ENCODE results near the gene KANSL1L.
A peak's percentile ranks its signal among the peaks of the same experiment; 100 is the strongest.

KANSL1L gene

GRCh38 chr2:210171309-210172218, at the start of gene KANSL1L:
KANSL1L (minus strand) TSS chr2:210171409; CDS start chr2:210154582, 16,827 bp downstream.
- in situ Hi-C loops (cut with MboI; ENCODE audit: low sequenced_read_pairs, unreplicated experiment), result no loop called here
- peak; percentile 95 for DNase-seq (ENCODE audit: low spot score)

GRCh38 chr2:210215120-210215519, 43.9 kb upstream of the KANSL1L start:
- no peak for DNase-seq (ENCODE audit: low spot score)
- TF ChIP-seq, protein P1, sequence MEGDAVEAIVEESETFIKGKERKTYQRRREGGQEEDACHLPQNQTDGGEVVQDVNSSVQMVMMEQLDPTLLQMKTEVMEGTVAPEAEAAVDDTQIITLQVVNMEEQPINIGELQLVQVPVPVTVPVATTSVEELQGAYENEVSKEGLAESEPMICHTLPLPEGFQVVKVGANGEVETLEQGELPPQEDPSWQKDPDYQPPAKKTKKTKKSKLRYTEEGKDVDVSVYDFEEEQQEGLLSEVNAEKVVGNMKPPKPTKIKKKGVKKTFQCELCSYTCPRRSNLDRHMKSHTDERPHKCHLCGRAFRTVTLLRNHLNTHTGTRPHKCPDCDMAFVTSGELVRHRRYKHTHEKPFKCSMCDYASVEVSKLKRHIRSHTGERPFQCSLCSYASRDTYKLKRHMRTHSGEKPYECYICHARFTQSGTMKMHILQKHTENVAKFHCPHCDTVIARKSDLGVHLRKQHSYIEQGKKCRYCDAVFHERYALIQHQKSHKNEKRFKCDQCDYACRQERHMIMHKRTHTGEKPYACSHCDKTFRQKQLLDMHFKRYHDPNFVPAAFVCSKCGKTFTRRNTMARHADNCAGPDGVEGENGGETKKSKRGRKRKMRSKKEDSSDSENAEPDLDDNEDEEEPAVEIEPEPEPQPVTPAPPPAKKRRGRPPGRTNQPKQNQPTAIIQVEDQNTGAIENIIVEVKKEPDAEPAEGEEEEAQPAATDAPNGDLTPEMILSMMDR (IDR thresholded peaks at IDR 0.05; ENCODE audit: borderline replicate concordance, control extremely low read depth, extremely low read depth, insufficient read depth, missing control alignments), result no peak
- in situ Hi-C loops (cut with MboI; ENCODE audit: low sequenced_read_pairs, unreplicated experiment), result no loop called here

More at GRCh38 chr2:210171309-210172218, at the start of gene KANSL1L:
- TF ChIP-seq, protein P1 (IDR thresholded peaks at IDR 0.05; ENCODE audit: borderline replicate concordance, control extremely low read depth, extremely low read depth, insufficient read depth, missing control alignments), result no peak

- TF ChIP-seq, protein P1 (IDR thresholded peaks at IDR 0.05; ENCODE audit: borderline replicate concordance, control extremely low read depth, extremely low read depth, insufficient read depth, missing control alignments), result no peak
- no peak for DNase-seq (ENCODE audit: low spot score)
- in situ Hi-C loops (cut with MboI; ENCODE audit: low sequenced_read_pairs, unreplicated experiment), result no loop called here
Measured at GRCh38 chr2:210210185-210210584, 39.0 kb upstream of the KANSL1L start.

GRCh38 chr2:210207929-210208328, 36.7 kb upstream of the KANSL1L start:
- in situ Hi-C loops (cut with MboI; ENCODE audit: low sequenced_read_pairs, unreplicated experiment), result no loop called here
- TF ChIP-seq, protein P1 (IDR thresholded peaks at IDR 0.05; ENCODE audit: borderline replicate concordance, control extremely low read depth, extremely low read depth, insufficient read depth, missing control alignments), result no peak
- no peak for DNase-seq (ENCODE audit: low spot score)

GRCh38 chr2:210203558-210203957, 32.3 kb upstream of the KANSL1L start:
- TF ChIP-seq, protein P1 (IDR thresholded peaks at IDR 0.05; ENCODE audit: borderline replicate concordance, control extremely low read depth, extremely low read depth, insufficient read depth, missing control alignments), result no peak
- DNase-seq (ENCODE audit: low spot score), result no peak
- in situ Hi-C loops (cut with MboI; ENCODE audit: low sequenced_read_pairs, unreplicated experiment), result no loop called here

GRCh38 chr2:210203147-210203546, 31.9 kb upstream of the KANSL1L start:
- no peak for DNase-seq (ENCODE audit: low spot score)
- TF ChIP-seq, protein P1 (IDR thresholded peaks at IDR 0.05; ENCODE audit: borderline replicate concordance, control extremely low read depth, extremely low read depth, insufficient read depth, missing control alignments), result no peak
- in situ Hi-C loops (cut with MboI; ENCODE audit: low sequenced_read_pairs, unreplicated experiment), result no loop called here

Measured in GM13976 (cell line).